ENCODE results near the gene CHST7. TPM values are rescaled to one million over a fixed set of nuclear protein-coding genes. Genes with fewer than 3 reads are reported as not detected.
"Not testable (repeated sequence)": the region's sequence is repeated elsewhere in the genome, so short reads cannot be mapped to it uniquely, and the experiment has no call there.

The CHST7 gene
- total RNA-seq (10 to 100 TPM in 1 of 2 donors, 1 to 10 TPM in 1; 9.4 to 18.7 TPM), polyA plus RNA-seq (ENCODE audit: insufficient read depth, low read depth, low replicate concordance) (2.5 TPM)
- long read RNA-seq, donor 1, partial matches to known transcripts: 0 of 1 reads
- long read RNA-seq, donor 1, other reads (novel, unspliced or antisense): 0 of 1 reads
- long read RNA-seq, donor 2, partial matches to known transcripts: 0 of 1 reads
- long read RNA-seq, donor 2, other reads (novel, unspliced or antisense): 0 of 1 reads

DNA sequence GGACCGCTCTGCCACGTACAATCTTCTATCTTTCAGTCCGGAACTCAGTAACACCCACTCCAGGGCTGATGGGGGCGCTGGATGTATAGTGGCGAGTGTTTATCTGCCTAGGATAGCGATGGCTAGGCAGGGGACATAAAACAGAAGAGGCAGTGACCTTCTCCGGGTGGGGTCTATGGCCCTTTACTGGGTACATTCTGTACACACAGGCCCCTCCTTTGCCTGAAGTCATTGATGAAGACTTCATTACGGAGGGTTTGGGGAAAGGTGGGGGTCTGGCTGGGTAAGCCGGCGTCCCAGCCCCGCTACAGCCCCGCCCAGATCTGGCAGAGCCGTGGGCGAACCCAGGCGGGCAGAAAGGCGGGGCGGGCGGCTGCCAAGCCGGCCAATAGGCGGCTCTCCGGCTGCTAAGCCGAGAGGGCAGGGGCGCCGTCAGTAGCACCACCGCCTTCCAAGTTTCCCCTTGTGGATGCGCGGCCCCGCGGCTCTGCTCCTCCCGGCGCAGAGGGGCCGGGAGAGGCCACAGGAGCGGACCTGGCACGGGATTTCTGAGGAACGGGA, at the start of gene CHST7:
TSS of gene CHST7 (plus strand) at position 435 of the 561 bp plus-strand sequence. CDS start 167 bp downstream, outside the sequence.
- no peaks in the 10 kb centered on the region for H3K4me1 ChIP-seq
- peak within 1 kb of the TSS in 1 of 2 donors; percentile 45 for H3K27ac ChIP-seq
- DNase-seq: peak; percentile 66
- no peaks in the 10 kb centered on the region for H3K9me3 ChIP-seq
- H3K36me3 ChIP-seq (ENCODE audit: low read depth, missing control alignments): no peaks in the 10 kb centered on the region
- H3K27me3 ChIP-seq: no peaks in the 10 kb centered on the region
- H3K4me3 ChIP-seq: peak within 1 kb of the TSS; percentile 56 to 66
- WGBS, 2 donors: 2% methylated on average over 28 of the region's 35 CpGs; no CpG with 5 or more reads in 1 of the 2 donors
- intact Hi-C loops (cut with DNase I; ENCODE audit: low total_unique reads): loop anchor here (10.0 kb wide), 1 partner anchor 61 kb away; no protein-coding TSS in a partner anchor
- TF ChIP-seq POLR2A (IDR thresholded peaks at IDR 0.05): no peak
- peak in 2 of 3 experiments; percentile 4 to 12 for TF ChIP-seq CTCF (IDR thresholded peaks at IDR 0.05)

DNA sequence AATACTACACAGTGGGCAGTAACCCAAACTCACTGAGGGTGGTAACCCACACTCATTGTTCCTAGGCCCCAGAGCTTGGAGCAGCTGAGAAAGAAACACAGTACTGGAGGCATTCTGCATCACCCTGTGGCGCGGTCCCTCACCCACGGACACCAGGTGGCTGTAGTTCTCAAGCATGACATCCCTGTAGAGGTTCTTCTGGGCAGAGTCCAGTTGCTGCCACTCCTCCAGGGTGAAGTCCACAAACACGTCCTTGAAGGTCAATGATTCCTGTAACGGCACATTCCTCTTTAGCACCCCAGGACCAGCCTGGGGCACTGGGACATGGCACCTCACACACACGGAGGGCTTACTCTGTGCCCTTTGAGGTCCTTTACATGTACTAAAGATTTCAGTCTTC, 44.9 kb upstream of the CHST7 start:
- H3K4me1 ChIP-seq; intact Hi-C loops (cut with DNase I; ENCODE audit: low total_unique reads): not testable (repeated sequence)
- WGBS, 2 donors: 81 to 84% methylated on average over 2 to 3 of the region's 6 CpGs

GRCh38 chrX:46529740-46530403, 43.7 kb upstream of the CHST7 start:
- H3K27ac ChIP-seq; DNase-seq; H3K36me3 ChIP-seq (ENCODE audit: low read depth, missing control alignments); H3K4me1 ChIP-seq; H3K27me3 ChIP-seq; intact Hi-C loops (cut with DNase I; ENCODE audit: low total_unique reads); H3K4me3 ChIP-seq; H3K9me3 ChIP-seq: not testable (repeated sequence)
- WGBS, 2 donors: 86 to 96% methylated on average over 6 to 8 of the region's 12 CpGs

More for the DNA sequence above, 44.9 kb upstream of the CHST7 start:
- not testable (repeated sequence) for H3K27ac ChIP-seq; H3K27me3 ChIP-seq; H3K4me3 ChIP-seq; H3K36me3 ChIP-seq (ENCODE audit: low read depth, missing control alignments); H3K9me3 ChIP-seq; DNase-seq

- H3K27me3 ChIP-seq; H3K9me3 ChIP-seq; H3K36me3 ChIP-seq (ENCODE audit: low read depth, missing control alignments); H3K27ac ChIP-seq; H3K4me3 ChIP-seq; intact Hi-C loops (cut with DNase I; ENCODE audit: low total_unique reads); DNase-seq; H3K4me1 ChIP-seq: not testable (repeated sequence)
- WGBS, 2 donors: 100% methylated on average over 1 of the region's 1 CpG; no CpG with 5 or more reads in 1 of the 2 donors
Measured at GRCh38 chrX:46530404-46530908, 43.1 kb upstream of the CHST7 start.

GRCh38 chrX:46531442-46531841, 42.1 kb upstream of the CHST7 start:
- Histone ChIP-seq H3K4me3 (no peak overlapping the region), H3K27ac (no peak overlapping the region), H3K36me3 (ENCODE audit: low read depth, missing control alignments) (no peaks in the 10 kb centered on the region), H3K4me1 (no peaks in the 10 kb centered on the region), H3K9me3 (no peaks in the 10 kb centered on the region), H3K27me3 (no peaks in the 10 kb centered on the region)
- TF ChIP-seq CTCF (IDR thresholded peaks at IDR 0.05) (no peak), POLR2A (IDR thresholded peaks at IDR 0.05) (no peak)
- intact Hi-C loops (cut with DNase I; ENCODE audit: low total_unique reads): no loop called here
- DNase-seq: no peak
- WGBS, 2 donors: 88 to 93% methylated on average over 3 of the region's 3 CpGs

- TF ChIP-seq POLR2A (IDR thresholded peaks at IDR 0.05): no peak
- no peak for TF ChIP-seq CTCF (IDR thresholded peaks at IDR 0.05)
- Histone ChIP-seq H3K9me3 (no peaks in the 10 kb centered on the region), H3K27me3 (no peaks in the 10 kb centered on the region), H3K36me3 (ENCODE audit: low read depth, missing control alignments) (no peaks in the 10 kb centered on the region), H3K27ac (no peak overlapping the region), H3K4me3 (no peak overlapping the region), H3K4me1 (no peaks in the 10 kb centered on the region)
- WGBS, 2 donors: 80 to 88% methylated on average over 2 of the region's 2 CpGs
- intact Hi-C loops (cut with DNase I; ENCODE audit: low total_unique reads): no loop called here
- no peak for DNase-seq
Measured at GRCh38 chrX:46543441-46543840, 30.1 kb upstream of the CHST7 start.

- intact Hi-C loops (cut with DNase I; ENCODE audit: low total_unique reads); H3K27me3 ChIP-seq; H3K36me3 ChIP-seq (ENCODE audit: low read depth, missing control alignments); DNase-seq; H3K4me1 ChIP-seq; H3K9me3 ChIP-seq: not testable (repeated sequence)
- peak overlapping the region in 1 of 2 donors; percentile 72 for H3K27ac ChIP-seq
- peak overlapping the region; percentile 70 to 80 for H3K4me3 ChIP-seq
- 33 to 46% methylated on average over 3 to 7 of the region's 7 CpGs for WGBS, 2 donors
Measured at GRCh38 chrX:46544527-46544926, 29.0 kb upstream of the CHST7 start.
